ENCODE measurements around the gene IL34. TPM values are rescaled to one million over a fixed set of nuclear protein-coding genes. Genes with fewer than 3 reads are reported as not detected.
A peak's percentile ranks its signal among the peaks of the same experiment; 100 is the strongest.

Gene IL34
- total RNA-seq, 1 experiment from 2014 or later: 9.1 TPM

GRCh38 chr16:70701036-70701435, 54.7 kb downstream of the IL34 start:
- DNase-seq (ENCODE audit: low spot score): no peak

- DNase-seq (ENCODE audit: low spot score): no peak
Measured at GRCh38 chr16:70701596-70701995, 55.2 kb downstream of the IL34 start.

GRCh38 chr16:70701998-70702397, 55.6 kb downstream of the IL34 start:
- DNase-seq (ENCODE audit: low spot score): no peak

- DNase-seq (ENCODE audit: low spot score): no peak
Measured at GRCh38 chr16:70702624-70703023, 56.3 kb downstream of the IL34 start.

GRCh38 chr16:70703041-70703834, 56.9 kb downstream of the IL34 start:
- no peak for DNase-seq (ENCODE audit: low spot score)

- DNase-seq (ENCODE audit: low spot score): no peak
Measured at GRCh38 chr16:70703835-70704381, 57.5 kb downstream of the IL34 start.

GRCh38 chr16:70704586-70704985, 58.2 kb downstream of the IL34 start:
- peak; percentile 71 for DNase-seq (ENCODE audit: low spot score)

GRCh38 chr16:70705056-70705455, 58.7 kb downstream of the IL34 start:
- DNase-seq (ENCODE audit: low spot score): no peak

- DNase-seq (ENCODE audit: low spot score): peak; percentile 45
Measured at GRCh38 chr16:70706948-70707465, 60.6 kb downstream of the IL34 start.

GRCh38 chr16:70708366-70709246, 62.2 kb downstream of the IL34 start:
- no peak for DNase-seq (ENCODE audit: low spot score)

- DNase-seq (ENCODE audit: low spot score): no peak
Measured at GRCh38 chr16:70709457-70709856, 63.1 kb downstream of the IL34 start.

- no peak for DNase-seq (ENCODE audit: low spot score)
Measured at GRCh38 chr16:70709942-70710341, 63.6 kb downstream of the IL34 start.

Other genes with a start within 250 kb of the IL34 start
- gene ST3GAL2, start 207.5 kb upstream of the IL34 start, total RNA-seq (2014; rRNA removed; shearing (Covaris generic)): 54.7 and 84.7 TPM in 2 replicates
- gene FCSK, start 192.0 kb upstream of the IL34 start, total RNA-seq (2014; rRNA removed; shearing (Covaris generic)): 21.4 and 25.6 TPM in 2 replicates
- 61.7 and 76.6 TPM in 2 replicates for gene COG4, start 123.0 kb upstream of the IL34 start, total RNA-seq (2014; rRNA removed; shearing (Covaris generic))
- gene SF3B3, start 122.7 kb upstream of the IL34 start, total RNA-seq (2014; rRNA removed; shearing (Covaris generic)): 144 and 153 TPM in 2 replicates
- 23.0 and 38.1 TPM in 2 replicates for gene MTSS2, start 39.5 kb downstream of the IL34 start, total RNA-seq (2014; rRNA removed; shearing (Covaris generic))
- gene VAC14, start 154.6 kb downstream of the IL34 start, total RNA-seq (2014; rRNA removed; shearing (Covaris generic)): 92.3 and 109 TPM in 2 replicates

All from HT-29 (cell line).